Heart right ventricle (tissue), 16 donors: ENCODE measurements around the gene CAMKK2. TPM values are rescaled to one million over a fixed set of nuclear protein-coding genes. Genes with fewer than 3 reads are reported as not detected.
"Not testable (repeated sequence)": the region's sequence is repeated elsewhere in the genome, so short reads cannot be mapped to it uniquely, and the experiment has no call there.

ENCODE experiments used
- ATAC-seq, 8 donors: fragments of 200-7000 bp; cut with Tn5 transposase; one replicate each; pipeline ENCODE4 v1.9.1; 2020; ENCODE audit warnings: mild to moderate bottlenecking in 8 of 8, moderate library complexity in 8 of 8, moderate number of reproducible peaks in 1 of 8
- DNase-seq, 2 donors: peaks; one replicate each; pipeline ENCODE4 v3.0.0-alpha.2; 2020
- H3K27ac ChIP-seq, 10 donors: fragments of 200-600 bp; sonication (generic) in 2 of 10; one replicate each; pipeline versions ENCODE4 v1.5.0 to v1.8.0; 2020 to 2022; ENCODE audit warnings: mild to moderate bottlenecking in 3 of 10
- H3K27me3 ChIP-seq, 7 donors: fragments of 200-600 bp; one replicate each; pipeline ENCODE4 v1.8.0; 2021 to 2022; ENCODE audit warnings: mild to moderate bottlenecking in 2 of 7
- H3K36me3 ChIP-seq, 9 donors: fragments of 200-600 bp; sonication (generic) in 1 of 9; one replicate each; pipeline versions ENCODE4 v1.5.0 to v1.8.0; 2020 to 2022; ENCODE audit warnings: mild to moderate bottlenecking in 2 of 9
- H3K4me1 ChIP-seq, 9 donors: fragments of 200-600 bp; sonication (generic) in 1 of 9; one replicate each; pipeline versions ENCODE4 v1.5.0 to v1.8.0; 2020 to 2022; ENCODE audit warnings: mild to moderate bottlenecking in 4 of 9
- H3K4me3 ChIP-seq, 10 donors: fragments of 200-600 bp; sonication (generic) in 2 of 10; one replicate each; pipeline versions ENCODE4 v1.5.0 to v1.8.0; 2020 to 2022; ENCODE audit warnings: mild to moderate bottlenecking in 7 of 10, moderate library complexity in 2 of 10
- H3K9me3 ChIP-seq, 11 donors: fragments of 200-600 bp in 10 of 11; sonication (generic) in 2 of 11; one replicate each; pipeline versions ENCODE4 v1.5.0 to v1.8.0; 2013 to 2022; ENCODE audit warnings: mild to moderate bottlenecking in 2 of 11, control low read depth in 1 of 11, moderate library complexity in 1 of 11
- WGBS, 2 donors: extraction: QIAGEN DNeasy Blood & Tissue Kit; methylation state at CpG; one replicate each; pipeline ENCODE4 v1.1.7; 2013; ENCODE audit warnings: inconsistent platforms in 1 of 2; 5-methylcytosine and 5-hydroxymethylcytosine counted together
- intact Hi-C, 10 donors: fragments of 100-400 bp; cut with DNase I; formaldehyde crosslinking; loops; one replicate each; pipeline versions ENCODE4 v1.11.1 to v1.14.2; 2022
- polyA plus RNA-seq, 2 donors: library from polyadenylated mRNA; stranded (reverse); fragments of 200-250 nt; gene quantifications; one replicate each; pipeline ENCODE4 v1.2.3, GENCODE V29; 2013
- total RNA-seq, 10 donors: library from RNA; stranded (reverse); fragmentation: NEBNext Ultra II Directional in 3 of 10; extraction: Animal tissue kit (Norgen Biotek cat#: 25700) in 3 of 10; gene quantifications; one replicate each; pipeline versions ENCODE4 v1.2.1 to v1.2.4, GENCODE V29; 2021 to 2023
- TF ChIP-seq, protein P1 (sequence below), 9 donors: fragments of 200-600 bp; sonication (generic) in 2 of 9; IDR thresholded peaks; one replicate each; pipeline versions ENCODE4 v1.5.0 to v1.8.0; 2021 to 2022; ENCODE audit warnings: antibody characterized with exemption in 9 of 9, mild to moderate bottlenecking in 5 of 9, moderate library complexity in 1 of 9
- donor health status: Arrhythmogenic right ventricular cardiomyopathy.
- donor health status: ischemic (EF 13 %, LVEDD 7.1; RV severe dilation, severe dysfunction).
- donor health status: healthy with polysubstance abuse.
- donor health status: DM: no; HTN: yes; CAD: no.
- donor health status: DM: no; HTN: no; CAD: no.
- donor health status: ischemic (EF 25% LVEDD 6.9; RV normal size, moderate dysfunction).
- donor health status: ischemic (EF 25% LVEDD 5.7; RV mildly dilated, moderate dysfunction).
- donor health status: healthy.
- donor health status: DM: yes; HTN: yes; CAD: no.
- donor health status: Ischemic cardiomyopathy.
- donor health status: ischemic (EF 35%, LVEDD 5.7; RV mildly dilated, moderate dysfunction).
- donor health status: nonischemic (EF 11% LVEDD 7.7; RV severe dilation, severe dysfunction).
- donor health status: DM: yes; HTN: yes; CAD: no.
- donor health status: PGD.
- donor health status: ischemic (EF 29% LVEDD 5.4; RV normal size, mild dysfunction).
- donor health status: nonischemic (EF 23%, LVEDD 6.1; RV moderate dilation, normal function).

CAMKK2 gene
- total and polyA plus RNA-seq, 12 donors: 10.8 to 19.3 (median 15.8) TPM

DNA sequence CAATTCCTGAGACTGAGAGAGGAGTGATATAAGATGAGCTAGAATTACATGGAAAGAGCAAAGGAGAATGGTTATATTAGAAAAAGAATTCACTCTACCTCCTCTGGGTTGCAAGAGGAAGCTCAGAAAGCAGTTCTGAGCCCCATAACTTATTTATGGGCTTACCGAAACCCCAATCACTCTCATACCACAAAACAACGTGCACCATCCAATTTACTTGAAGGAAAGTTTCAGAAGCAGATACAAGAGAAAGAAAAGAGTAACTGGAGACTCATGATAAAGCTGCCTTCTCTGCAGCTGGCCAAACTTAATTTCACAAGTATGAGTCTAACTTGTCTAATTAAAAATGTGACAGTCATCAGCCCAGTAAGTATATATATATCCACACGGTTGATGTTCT is 27.4 kb upstream of the CAMKK2 start:
- Histone ChIP-seq H3K27ac (no peak overlapping the region), H3K4me1 (peaks cover 0 to 7% (median 0%) of the 10 kb centered on the region in 9 donors), H3K9me3 (no peaks in the 10 kb centered on the region), H3K4me3 (no peak overlapping the region), H3K36me3 (peaks cover 0 to 100% (median 67%) of the 10 kb centered on the region in 9 donors), H3K27me3 (no peaks in the 10 kb centered on the region)
- DNase-seq (no peak), ATAC-seq (no peak)
- WGBS, 2 donors: 95% methylated on average over 3 of the region's 3 CpGs
- intact Hi-C loops: no loop called here
- TF ChIP-seq, protein P1, sequence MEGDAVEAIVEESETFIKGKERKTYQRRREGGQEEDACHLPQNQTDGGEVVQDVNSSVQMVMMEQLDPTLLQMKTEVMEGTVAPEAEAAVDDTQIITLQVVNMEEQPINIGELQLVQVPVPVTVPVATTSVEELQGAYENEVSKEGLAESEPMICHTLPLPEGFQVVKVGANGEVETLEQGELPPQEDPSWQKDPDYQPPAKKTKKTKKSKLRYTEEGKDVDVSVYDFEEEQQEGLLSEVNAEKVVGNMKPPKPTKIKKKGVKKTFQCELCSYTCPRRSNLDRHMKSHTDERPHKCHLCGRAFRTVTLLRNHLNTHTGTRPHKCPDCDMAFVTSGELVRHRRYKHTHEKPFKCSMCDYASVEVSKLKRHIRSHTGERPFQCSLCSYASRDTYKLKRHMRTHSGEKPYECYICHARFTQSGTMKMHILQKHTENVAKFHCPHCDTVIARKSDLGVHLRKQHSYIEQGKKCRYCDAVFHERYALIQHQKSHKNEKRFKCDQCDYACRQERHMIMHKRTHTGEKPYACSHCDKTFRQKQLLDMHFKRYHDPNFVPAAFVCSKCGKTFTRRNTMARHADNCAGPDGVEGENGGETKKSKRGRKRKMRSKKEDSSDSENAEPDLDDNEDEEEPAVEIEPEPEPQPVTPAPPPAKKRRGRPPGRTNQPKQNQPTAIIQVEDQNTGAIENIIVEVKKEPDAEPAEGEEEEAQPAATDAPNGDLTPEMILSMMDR (IDR thresholded peaks at IDR 0.05): no peak

GRCh38 chr12:121318121-121318520 is 21.6 kb upstream of the CAMKK2 start:
- 91% methylated on average over 11 of the region's 11 CpGs for WGBS, 2 donors
- no peaks in the 10 kb centered on the region for H3K27me3 ChIP-seq
- no peak overlapping the region for H3K4me3 ChIP-seq
- ATAC-seq: no peak
- intact Hi-C loops: no loop called here
- no peak overlapping the region for H3K27ac ChIP-seq
- H3K9me3 ChIP-seq: no peaks in the 10 kb centered on the region
- H3K36me3 ChIP-seq: peaks cover 0 to 94% (median 32%) of the 10 kb centered on the region in 9 donors
- no peak for DNase-seq
- peaks cover 0 to 17% (median 0%) of the 10 kb centered on the region in 9 donors for H3K4me1 ChIP-seq
- TF ChIP-seq, protein P1 (IDR thresholded peaks at IDR 0.05): no peak

DNA sequence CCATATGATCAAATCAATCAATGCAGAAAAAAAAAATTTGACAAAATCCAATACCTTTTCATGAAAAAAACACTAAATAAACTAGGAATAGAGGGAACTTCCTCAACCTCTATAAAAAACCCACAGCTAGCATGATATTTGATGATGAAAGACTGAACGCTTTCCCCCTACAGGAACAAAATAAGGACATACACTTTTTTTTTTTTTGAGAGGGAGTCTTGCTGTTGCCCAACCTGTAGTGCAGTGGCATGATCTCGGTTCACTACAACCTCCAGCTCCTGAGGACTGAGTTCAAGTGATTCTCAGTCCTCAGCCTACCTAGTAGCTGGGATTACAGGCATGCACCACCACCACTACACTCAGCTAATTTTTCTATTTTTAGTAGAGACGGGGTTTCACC is 17.9 kb upstream of the CAMKK2 start:
- TF ChIP-seq, protein P1 (IDR thresholded peaks at IDR 0.05): no peak
- WGBS, 2 donors: 89 to 93% methylated on average over 3 of the region's 3 CpGs
- Histone ChIP-seq H3K4me1 (peaks cover 0 to 17% (median 0%) of the 10 kb centered on the region in 9 donors), H3K27ac (no peak overlapping the region), H3K36me3 (peaks cover 0 to 92% (median 22%) of the 10 kb centered on the region in 9 donors), H3K27me3 (no peaks in the 10 kb centered on the region), H3K9me3 (no peaks in the 10 kb centered on the region), H3K4me3 (no peak overlapping the region)
- DNase-seq: no peak
- intact Hi-C loops: no loop called here
- no peak for ATAC-seq

GRCh38 chr12:121310231-121310630 is 13.7 kb upstream of the CAMKK2 start:
- peaks cover 0 to 80% (median 16%) of the 10 kb centered on the region in 9 donors for H3K36me3 ChIP-seq
- H3K9me3 ChIP-seq, H3K4me3 ChIP-seq, H3K27me3 ChIP-seq, intact Hi-C loops, ATAC-seq, DNase-seq, H3K27ac ChIP-seq: not testable (repeated sequence)
- WGBS, 2 donors: 92% methylated on average over 1 of the region's 1 CpG
- H3K4me1 ChIP-seq: peaks cover 0 to 20% (median 0%) of the 10 kb centered on the region in 9 donors

GRCh38 chr12:121307397-121307796 is 10.9 kb upstream of the CAMKK2 start:
- ATAC-seq, H3K27me3 ChIP-seq, H3K9me3 ChIP-seq, DNase-seq, intact Hi-C loops, H3K27ac ChIP-seq, H3K4me1 ChIP-seq, H3K4me3 ChIP-seq: not testable (repeated sequence)
- H3K36me3 ChIP-seq: peaks cover 0 to 58% (median 16%) of the 10 kb centered on the region in 9 donors
- 96 to 100% methylated on average over 8 of the region's 8 CpGs for WGBS, 2 donors
